ENCODE results near the gene NRF1.

GRCh38 chr7:129588268-129588667 is 23.3 kb upstream of the NRF1 start:
- TF ChIP-seq REST (IDR thresholded peaks at IDR 0.05; ENCODE audit: insufficient read depth in 1 of 2, low read depth in 2 of 2, low read length in 2 of 2) (no peak), TAF1 (IDR thresholded peaks at IDR 0.05; ENCODE audit: borderline replicate concordance, insufficient read depth, low read length) (no peak)
